ENCODE measurements around the gene TMEM259. TPM values are rescaled to one million over a fixed set of nuclear protein-coding genes. Genes with fewer than 3 reads are reported as not detected.
A peak's percentile ranks its signal among the peaks of the same experiment; 100 is the strongest.

The TMEM259 gene
- total and polyA plus RNA-seq, 9 of the 15 experiments (the other 6 are each of a cell fraction or from before 2014, with no cell fraction given) = 0.52 to 231 (median 63.6) TPM

DNA sequence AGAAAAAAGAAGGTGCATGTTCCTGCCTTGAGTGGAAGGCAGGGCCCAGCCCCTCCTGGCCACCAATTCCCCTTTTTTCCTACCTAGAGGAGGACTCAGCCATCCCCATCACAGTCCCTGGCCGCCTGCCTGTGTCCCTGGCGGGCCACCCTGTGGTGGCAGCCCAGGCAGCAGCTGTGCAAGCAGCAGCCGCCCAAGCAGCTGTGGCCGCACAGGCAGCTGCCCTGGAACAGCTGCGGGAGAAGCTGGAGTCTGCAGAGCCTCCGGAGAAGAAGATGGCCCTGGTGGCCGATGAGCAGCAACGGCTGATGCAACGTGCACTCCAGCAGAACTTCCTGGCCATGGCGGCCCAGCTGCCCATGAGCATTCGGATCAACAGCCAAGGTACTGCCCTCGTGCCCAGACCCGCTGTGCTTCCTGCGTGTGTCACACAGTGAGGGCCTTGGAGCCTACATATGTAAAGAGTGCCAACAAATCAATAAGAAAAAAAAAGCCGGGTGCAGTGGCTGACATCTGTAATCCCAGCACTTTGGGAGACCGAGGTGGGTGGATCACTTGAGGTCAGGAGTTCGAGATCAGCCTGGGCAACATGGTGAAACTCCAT is 54.3 kb downstream of the TMEM259 start (continued):
- TF ChIP-seq PREB (CRISPR knock-in tag; IDR thresholded peaks at IDR 0.05) (no peak), ARNT (IDR thresholded peaks at IDR 0.05) (0 out of 4 replicates have a peak, but pooled peaks of 1 of the 2 experiments have one; percentile 24), CBFA2T3 (IDR thresholded peaks at IDR 0.05) (no peak), PHF8 (IDR thresholded peaks at IDR 0.05; ENCODE audit: borderline replicate concordance, low read length) (no peak), SNIP1 (IDR thresholded peaks at IDR 0.05; ENCODE audit: low read depth) (no peak), ZNF785 (CRISPR knock-in tag; IDR thresholded peaks at IDR 0.05) (no peak), ZNF695 (CRISPR knock-in tag; IDR thresholded peaks at IDR 0.05) (no peak), PCBP2 (IDR thresholded peaks at IDR 0.05; ENCODE audit: low read depth, low read length, poor library complexity, severe bottlenecking) (no peak), SUPT5H (IDR thresholded peaks at IDR 0.05) (no peak), SIN3A (IDR thresholded peaks at IDR 0.05; ENCODE audit: borderline replicate concordance in 2 of 2, control insufficient read depth in 1 of 2, low read depth in 2 of 2, low read length in 2 of 2) (no peak), ZBTB2 (IDR thresholded peaks at IDR 0.05) (no peak), ZC3H8 (IDR thresholded peaks at IDR 0.05) (no peak), CHD2 (IDR thresholded peaks at IDR 0.05; ENCODE audit: low read depth, low read length) (no peak), ZNF165 (CRISPR knock-in tag; IDR thresholded peaks at IDR 0.05; ENCODE audit: borderline replicate concordance) (no peak), ZNF699 (CRISPR knock-in tag; IDR thresholded peaks at IDR 0.05; ENCODE audit: insufficient replicate concordance) (no peak), BHLHE40 (IDR thresholded peaks at IDR 0.05; ENCODE audit: low read length) (no peak)
- TF ChIP-seq, protein P1, sequence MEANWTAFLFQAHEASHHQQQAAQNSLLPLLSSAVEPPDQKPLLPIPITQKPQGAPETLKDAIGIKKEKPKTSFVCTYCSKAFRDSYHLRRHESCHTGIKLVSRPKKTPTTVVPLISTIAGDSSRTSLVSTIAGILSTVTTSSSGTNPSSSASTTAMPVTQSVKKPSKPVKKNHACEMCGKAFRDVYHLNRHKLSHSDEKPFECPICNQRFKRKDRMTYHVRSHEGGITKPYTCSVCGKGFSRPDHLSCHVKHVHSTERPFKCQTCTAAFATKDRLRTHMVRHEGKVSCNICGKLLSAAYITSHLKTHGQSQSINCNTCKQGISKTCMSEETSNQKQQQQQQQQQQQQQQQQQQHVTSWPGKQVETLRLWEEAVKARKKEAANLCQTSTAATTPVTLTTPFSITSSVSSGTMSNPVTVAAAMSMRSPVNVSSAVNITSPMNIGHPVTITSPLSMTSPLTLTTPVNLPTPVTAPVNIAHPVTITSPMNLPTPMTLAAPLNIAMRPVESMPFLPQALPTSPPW (CRISPR knock-in tag; IDR thresholded peaks at IDR 0.05) = no peak
